Measurements from ENCODE around the gene TCFL5.

Gene TCFL5

GRCh38 chr20:62895539-62895938 lies 33.9 kb upstream of the TCFL5 start:
- DNase-seq: no peak

- no peak for DNase-seq
Observed at GRCh38 chr20:62894261-62894660, 32.6 kb upstream of the TCFL5 start.

GRCh38 chr20:62893700-62894099 lies 32.1 kb upstream of the TCFL5 start:
- peak in 1 of 2 experiments; percentile 16 for DNase-seq

DNA sequence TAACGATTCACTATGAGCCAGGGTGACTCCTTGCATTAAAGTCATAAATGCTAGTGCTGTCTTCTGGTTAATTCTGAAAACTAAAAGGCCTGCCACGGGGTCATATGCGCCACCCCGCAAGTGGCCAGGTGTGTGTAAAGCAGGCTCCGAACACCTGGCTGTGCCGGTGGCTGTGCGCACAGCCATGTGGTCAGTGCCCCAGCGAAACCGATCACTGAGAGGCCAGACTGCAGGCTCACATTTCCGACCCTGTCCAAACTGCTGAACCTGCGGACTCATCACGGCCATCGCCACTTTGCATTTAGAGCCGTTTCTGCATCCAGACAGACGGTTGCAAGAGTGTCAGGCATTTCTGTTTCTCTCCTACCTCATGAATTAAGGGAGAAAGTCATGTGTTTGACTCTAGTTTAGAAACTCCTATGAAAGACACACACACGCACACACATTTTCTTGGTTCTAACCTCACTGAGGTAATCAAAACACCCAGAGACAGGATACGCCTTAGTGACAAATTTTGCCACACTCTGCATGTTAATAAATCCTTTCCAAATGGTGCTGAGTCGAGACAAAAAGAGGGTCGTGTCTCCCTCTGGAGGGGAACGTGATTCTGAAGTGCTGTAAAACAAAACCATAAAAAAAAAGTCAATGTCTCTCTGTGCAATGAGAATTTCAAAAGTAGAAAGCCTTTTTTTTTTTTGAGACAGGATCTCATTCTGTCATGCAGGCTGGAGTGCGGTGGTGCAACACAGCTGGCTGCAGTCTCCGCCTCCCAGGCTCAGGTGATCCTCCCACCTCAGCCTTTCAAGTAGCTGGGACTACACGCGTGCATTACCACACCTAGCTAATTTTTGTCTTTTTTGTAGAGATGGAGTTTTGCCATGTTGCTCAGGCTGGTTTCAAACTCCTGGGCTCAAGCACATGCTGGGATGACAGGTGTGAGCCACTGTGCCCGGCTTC lies 31.0 kb upstream of the TCFL5 start:
- DNase-seq: no peak

DNA sequence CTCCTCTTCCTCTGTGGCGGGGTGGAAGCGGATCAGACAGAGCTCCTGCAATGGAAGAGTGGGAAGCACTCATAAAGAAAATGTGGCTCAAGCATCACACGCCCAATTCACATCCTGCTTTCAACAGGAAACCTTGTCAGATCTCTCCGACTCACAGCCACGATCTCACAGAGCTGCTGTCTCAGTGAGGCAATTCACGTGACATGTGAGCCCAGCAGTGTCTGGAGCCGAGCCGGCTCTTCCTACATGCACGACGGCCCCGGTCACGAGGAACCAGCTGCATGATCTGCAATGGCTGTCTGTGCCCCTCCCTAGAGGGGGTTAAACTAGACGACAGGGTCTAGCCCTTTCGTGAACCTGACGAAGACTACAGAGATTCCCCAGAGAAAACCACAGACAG lies 29.5 kb upstream of the TCFL5 start:
- no peak for DNase-seq

GRCh38 chr20:62890444-62890843 lies 28.8 kb upstream of the TCFL5 start:
- no peak for DNase-seq

DNA sequence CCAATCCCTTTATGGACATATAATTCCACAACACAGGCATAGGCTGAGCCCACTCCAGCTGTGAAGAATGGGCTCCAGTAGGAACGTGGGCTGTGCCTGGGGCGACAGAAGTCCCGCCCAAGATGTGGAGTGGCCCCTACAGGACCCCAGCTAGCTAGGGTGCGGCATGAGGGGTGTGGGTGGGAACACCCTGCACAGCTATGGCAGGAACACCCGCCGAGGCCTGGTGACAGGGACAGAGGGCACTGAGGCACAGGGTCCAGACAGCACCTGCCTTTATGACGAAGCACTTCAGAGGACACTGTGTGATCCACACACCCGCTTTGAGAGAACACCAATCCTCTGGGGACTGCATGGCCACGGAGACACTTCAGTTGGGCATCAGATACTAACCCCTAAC lies 28.2 kb upstream of the TCFL5 start:
- no peak for DNase-seq

DNA sequence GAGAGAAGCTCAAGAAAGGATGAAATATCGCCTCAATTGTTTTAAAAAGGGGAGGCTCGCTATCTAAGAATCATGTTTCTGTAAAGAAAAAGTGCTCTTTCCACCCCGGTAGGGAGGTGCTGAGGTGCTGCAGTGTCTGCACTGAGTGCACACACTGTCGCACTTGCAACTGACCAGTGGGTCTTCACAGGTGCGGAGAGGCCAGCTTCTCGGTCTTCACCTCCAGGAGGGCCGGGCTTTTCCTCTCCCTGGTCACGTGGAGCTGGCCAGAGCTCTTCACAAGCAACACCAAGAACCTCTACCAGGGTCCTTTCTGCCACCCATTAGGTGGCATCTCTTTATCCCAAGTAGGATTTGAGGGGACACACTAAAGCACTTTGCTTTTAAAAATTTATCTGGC lies 27.8 kb upstream of the TCFL5 start:
- no peak for DNase-seq

DNA sequence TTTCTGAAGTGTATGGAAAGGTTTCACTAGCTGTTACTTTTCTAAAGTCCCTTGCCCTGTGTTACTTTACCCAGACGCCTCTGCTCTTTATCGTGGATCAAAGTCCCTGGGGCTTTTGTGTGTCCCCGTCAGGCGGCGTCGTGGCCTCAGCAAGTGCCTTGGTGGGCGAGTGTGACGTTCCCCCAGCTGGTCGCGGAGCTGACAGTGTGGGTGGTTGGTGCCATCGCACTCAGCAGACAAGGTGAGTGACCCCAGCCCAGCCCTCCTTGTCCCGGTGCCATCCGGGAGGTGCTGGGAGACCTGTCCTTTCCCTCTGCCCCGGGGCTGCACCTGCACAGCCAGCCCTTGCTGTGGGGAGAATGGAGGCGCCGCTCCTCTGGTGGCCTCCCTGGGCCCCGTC lies 27.3 kb upstream of the TCFL5 start:
- no peak for DNase-seq

GRCh38 chr20:62888406-62888805 lies 26.8 kb upstream of the TCFL5 start:
- no peak for DNase-seq

DNA sequence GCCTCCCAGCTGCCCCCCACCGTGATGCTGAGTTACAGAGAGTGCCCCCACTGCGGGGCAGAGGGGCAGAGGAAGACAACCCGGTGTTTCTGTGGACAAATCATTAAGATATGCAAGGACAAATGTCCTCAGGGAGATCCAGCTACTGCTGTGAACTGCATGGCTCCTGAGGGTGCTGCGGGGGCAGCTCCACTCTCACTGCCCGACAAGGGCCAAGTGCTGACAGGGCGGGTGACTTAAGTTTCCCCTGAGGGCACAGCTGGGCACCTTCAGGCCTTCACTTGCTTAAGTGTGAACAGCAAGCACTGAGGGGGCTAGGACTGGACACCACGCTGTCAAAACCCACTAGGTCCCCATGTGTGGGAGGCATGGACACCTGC lies 26.2 kb upstream of the TCFL5 start:
- DNase-seq: no peak

GRCh38 chr20:62887152-62887859 lies 25.7 kb upstream of the TCFL5 start:
- peak; percentile 86 to 96 for DNase-seq

- DNase-seq: no peak
Observed at GRCh38 chr20:62886709-62887058, 25.1 kb upstream of the TCFL5 start.

DNA sequence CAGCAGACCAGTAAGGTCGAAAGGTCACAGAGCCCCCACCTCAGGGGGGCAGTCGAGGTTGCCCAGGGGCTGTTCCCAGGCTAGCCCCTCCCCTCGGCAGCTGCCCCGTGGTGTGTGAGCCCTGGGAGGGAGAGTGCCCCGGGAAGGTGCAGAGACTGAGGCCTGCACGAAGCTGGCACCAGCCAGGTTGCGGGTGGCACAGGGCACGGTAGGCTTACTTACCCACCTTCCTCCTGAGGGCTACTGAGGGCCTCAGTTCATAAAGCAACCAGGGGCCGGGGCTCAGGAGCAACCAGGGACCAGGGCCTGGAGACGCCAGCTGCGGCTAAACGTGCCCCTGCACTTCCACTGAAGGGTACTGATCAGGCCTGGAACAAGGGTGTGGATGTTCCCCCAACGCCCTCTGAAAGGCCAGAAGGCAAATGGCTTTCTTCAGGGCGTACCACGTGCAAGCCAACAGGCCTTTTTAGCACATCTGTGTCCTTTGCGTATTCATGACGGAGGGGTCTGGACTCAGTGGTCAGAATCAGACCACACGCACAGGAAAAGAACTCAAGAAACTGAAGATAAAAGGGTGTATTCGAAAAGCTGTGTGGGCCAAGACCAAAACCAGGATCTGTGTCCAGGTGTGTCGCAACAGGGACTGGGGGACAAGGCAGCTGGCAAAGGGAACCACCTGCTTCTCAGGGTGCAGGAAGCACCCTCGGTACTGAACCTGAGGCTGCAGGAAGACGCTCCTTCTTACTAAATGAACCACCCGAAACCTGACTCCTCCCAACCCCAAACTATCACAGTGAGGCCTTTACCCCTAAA lies 24.5 kb upstream of the TCFL5 start:
- peak; percentile 61 to 67 for DNase-seq

DNA sequence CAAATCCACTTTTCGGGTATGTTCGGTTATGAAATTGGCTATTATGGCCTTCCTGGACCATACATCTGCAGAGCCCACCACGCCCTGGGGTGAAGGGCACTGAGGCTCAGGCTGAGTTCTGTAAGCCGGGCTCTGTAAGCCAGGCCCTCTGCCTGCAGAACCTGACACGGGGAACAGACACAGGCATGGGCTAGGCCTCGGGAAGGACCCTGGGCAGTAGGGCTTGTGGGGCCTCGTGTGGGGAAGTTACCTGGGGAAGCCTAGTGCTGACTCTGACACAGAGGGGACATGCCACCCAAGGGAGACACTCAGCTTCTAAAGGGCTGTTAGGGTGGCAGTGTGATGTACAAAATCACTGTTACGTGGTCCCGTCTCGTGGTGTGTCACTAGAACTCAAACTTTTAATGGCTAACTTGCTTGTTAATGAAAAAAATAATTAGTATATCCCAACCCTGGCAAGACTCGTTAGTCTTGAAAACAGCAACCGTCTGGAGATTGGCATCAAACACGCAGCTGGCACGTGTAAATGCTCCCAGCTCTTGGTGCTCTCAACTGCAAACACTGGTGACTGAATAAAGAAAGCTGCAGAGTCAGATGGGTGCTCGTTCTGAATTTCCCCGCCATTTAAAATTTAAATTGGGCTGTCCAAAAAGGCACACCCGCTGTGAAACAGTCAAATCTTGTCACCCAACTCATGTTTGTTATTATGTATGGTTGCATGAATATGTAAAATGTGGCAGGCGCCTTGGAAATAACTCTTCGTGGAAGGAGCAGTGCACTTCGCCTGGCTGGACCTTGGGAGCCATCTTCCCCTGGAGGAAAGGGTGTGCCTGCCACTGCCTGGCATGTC lies 23.6 kb upstream of the TCFL5 start:
- DNase-seq: no peak

DNA sequence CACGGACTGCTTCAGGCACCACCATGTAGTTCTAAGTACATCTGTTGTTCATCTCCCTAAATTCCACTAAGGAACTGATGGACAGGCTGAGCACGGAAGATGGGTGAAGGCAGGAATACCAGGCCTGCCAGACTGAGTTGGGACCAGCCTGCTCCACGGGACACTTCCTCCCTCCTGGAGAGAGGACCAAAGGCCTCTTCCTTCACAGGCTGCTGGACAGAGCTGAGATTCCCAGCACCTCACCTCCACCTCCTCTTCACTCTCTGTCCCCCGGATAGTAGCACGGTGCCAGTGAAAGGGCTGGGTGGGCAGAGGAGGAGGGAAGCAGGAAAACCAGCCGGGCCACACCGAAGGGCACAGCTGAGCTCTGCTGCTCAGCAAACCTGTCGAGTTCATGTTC lies 22.9 kb upstream of the TCFL5 start:
- DNase-seq: no peak

GRCh38 chr20:62882426-62882825 lies 20.8 kb upstream of the TCFL5 start:
- DNase-seq: no peak

DNA sequence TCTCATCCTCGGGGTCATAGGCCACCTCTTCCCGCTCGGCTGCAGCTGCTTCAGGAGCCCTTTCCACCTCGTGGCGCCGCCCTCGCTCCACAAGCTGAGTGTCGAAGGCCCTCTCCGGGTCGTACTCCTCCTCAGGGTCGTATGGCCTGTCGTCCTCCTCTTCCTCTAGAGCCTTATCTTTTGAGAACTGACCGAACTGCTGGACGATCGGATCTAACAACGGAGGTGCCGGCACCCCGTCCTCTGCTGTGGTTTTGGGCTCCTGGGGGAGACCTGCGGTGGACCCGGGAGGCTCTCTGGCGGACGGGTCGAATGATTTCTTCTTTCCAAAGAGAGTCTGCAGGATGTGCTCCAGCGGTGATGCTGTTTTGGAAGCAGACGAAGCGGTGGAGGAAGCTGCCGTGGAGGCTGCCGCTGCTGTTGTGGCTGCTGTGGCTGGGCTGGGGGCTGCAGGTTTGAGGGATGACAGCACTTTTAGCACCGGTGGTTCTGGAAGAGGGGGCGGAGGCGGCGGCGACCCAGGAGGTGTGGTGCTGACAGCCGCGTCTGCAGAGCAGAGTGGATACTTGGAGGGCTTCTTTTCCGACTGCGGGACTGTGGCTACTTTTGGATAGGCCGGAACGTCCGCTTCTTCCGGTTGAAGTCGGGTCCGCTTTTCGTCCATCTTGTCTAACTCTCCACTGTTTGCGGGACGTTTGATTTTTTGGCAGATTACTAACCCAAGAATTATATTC lies 20.2 kb upstream of the TCFL5 start:
- no peak for DNase-seq

- no peak for DNase-seq
Observed at GRCh38 chr20:62880935-62881661, 19.5 kb upstream of the TCFL5 start.

DNA sequence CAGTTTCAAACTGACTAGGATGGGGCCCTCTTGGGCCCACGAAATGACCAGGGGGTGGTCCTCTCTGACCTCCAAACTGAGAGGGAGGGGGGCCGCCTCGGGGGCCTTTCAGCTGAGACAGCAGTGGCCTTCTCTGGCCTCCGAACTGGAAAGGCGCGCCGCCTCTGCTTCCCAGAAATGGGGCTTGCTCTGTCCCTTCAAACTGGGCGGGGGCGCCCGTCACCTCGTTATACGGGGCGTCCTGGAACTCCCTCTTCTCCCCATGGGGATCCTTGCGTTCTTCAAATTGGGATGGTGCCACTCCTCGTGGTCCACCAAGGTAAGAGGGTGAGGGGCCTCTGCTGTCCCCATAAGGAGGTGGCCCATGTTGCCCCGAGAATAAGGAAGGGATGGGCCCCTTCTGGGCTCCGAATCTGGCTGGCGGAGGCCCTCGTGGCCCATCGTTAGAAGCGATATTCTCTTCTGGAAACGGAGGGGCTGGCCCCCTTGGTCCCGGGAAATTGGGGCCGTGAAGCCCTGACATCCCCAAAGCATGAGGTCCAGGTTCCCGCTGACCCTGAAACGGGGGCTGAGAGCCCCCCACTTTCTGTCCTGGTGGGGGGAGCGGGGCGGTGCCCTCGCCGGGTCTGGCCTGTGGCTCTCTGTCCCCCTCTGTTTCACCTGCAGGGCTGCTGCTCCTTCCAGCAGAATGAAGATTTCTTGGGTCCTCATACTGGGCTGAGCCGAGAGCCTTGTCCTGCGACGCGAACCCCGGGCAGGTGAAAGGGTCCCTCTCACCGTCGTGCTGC lies 18.7 kb upstream of the TCFL5 start:
- DNase-seq: no peak
